ENCODE data around the gene ZFPM1. TPM values are rescaled to one million over a fixed set of nuclear protein-coding genes. Genes with fewer than 3 reads are reported as not detected.

ZFPM1 gene
- total and polyA plus RNA-seq, 2 of the 8 experiments (the other 6 are each of a cell fraction or from before 2014, with no cell fraction given) = 0.74 to 4.8 TPM

DNA sequence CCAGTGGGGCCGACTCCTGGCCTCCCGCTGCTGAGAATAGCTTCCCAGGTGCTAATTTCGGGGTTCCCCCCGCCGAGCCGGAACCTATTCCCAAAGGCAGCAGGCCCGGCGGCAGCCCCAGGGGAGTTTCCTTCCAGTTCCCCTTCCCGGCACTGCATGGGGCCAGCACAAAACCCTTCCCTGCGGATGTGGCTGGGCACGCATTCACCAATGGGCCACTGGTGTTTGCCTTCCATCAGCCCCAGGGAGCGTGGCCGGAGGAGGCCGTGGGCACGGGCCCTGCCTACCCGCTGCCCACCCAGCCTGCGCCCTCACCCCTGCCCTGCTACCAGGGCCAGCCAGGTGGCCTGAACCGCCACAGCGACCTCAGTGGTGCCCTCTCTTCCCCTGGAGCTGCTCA is 24.9 kb upstream of the ZFPM1 start (continued):
- TF ChIP-seq, protein P1, sequence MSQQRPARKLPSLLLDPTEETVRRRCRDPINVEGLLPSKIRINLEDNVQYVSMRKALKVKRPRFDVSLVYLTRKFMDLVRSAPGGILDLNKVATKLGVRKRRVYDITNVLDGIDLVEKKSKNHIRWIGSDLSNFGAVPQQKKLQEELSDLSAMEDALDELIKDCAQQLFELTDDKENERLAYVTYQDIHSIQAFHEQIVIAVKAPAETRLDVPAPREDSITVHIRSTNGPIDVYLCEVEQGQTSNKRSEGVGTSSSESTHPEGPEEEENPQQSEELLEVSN (IDR thresholded peaks at IDR 0.05) = no peak
- TF ChIP-seq RNF2 (IDR thresholded peaks at IDR 0.05; ENCODE audit: borderline replicate concordance, low read depth, low read length, missing control alignments, poor library complexity, severe bottlenecking) (no peak), CHD7 (IDR thresholded peaks at IDR 0.05; ENCODE audit: insufficient replicate concordance, low read length) (no peak), TCF12 (IDR thresholded peaks at IDR 0.05; ENCODE audit: low read depth, low read length) (no peak), CBX8 (IDR thresholded peaks at IDR 0.05; ENCODE audit: borderline replicate concordance, low read depth, low read length) (no peak), KDM1A (IDR thresholded peaks at IDR 0.05; ENCODE audit: borderline replicate concordance, low read length) (no peak)
